Lower lobe of right lung (tissue), 2 donors: ENCODE results near the gene CEP128. TPM values are rescaled to one million over a fixed set of nuclear protein-coding genes. Genes with fewer than 3 reads are reported as not detected.

Experiments
- ATAC-seq, 2 donors: fragments of 200-7000 bp; cut with Tn5 transposase; one replicate each; pipeline ENCODE4 v1.9.1; 2020 to 2022; ENCODE audit warnings: mild to moderate bottlenecking in 2 of 2, moderate library complexity in 2 of 2
- DNase-seq: peaks from one replicate; pipeline ENCODE4 v3.0.0-alpha.2; 2020
- H3K27ac ChIP-seq: fragments of 200-600 bp; one replicate; pipeline ENCODE4 v1.8.0; 2022
- H3K27me3 ChIP-seq: fragments of 200-600 bp; one replicate; pipeline ENCODE4 v1.8.0; 2022; ENCODE audit warnings: low read depth
- H3K36me3 ChIP-seq: fragments of 200-600 bp; one replicate; pipeline ENCODE4 v1.8.0; 2022; ENCODE audit warnings: mild to moderate bottlenecking
- H3K4me1 ChIP-seq: fragments of 200-600 bp; one replicate; pipeline ENCODE4 v1.8.0; 2022
- H3K4me3 ChIP-seq: fragments of 200-600 bp; one replicate; pipeline ENCODE4 v1.8.0; 2022; ENCODE audit warnings: mild to moderate bottlenecking
- H3K9me3 ChIP-seq: fragments of 200-600 bp; one replicate; pipeline ENCODE4 v1.8.0; 2022
- CTCF ChIP-seq: fragments of 200-600 bp; IDR thresholded peaks from one replicate; pipeline ENCODE4 v1.8.0; 2022; ENCODE audit warnings: antibody characterized with exemption, mild to moderate bottlenecking
- intact Hi-C: fragments of 100-400 bp; cut with DNase I; formaldehyde crosslinking; loops from one replicate; pipeline ENCODE4 v1.11.0; 2022
- total RNA-seq: library from RNA; stranded (reverse); fragmentation: NEBNext Ultra II Directional; extraction: Animal tissue kit (Norgen Biotek cat#: 25700); gene quantifications from one replicate; pipeline ENCODE4 v1.2.1, GENCODE V29; 2021
- donor health status: DM: no; HTN: yes; CAD: no; lungs with severe emphysema.

CEP128 gene
- total RNA-seq, 1 donor from 2014 or later: 11.5 TPM

GRCh38 chr14:80762641-80763228 lies 178.8 kb downstream of the CEP128 start:
- Histone ChIP-seq H3K4me3 (no peak overlapping the region), H3K9me3 (no peaks in the 10 kb centered on the region), H3K4me1 (no peaks in the 10 kb centered on the region), H3K27me3 (no peaks in the 10 kb centered on the region), H3K36me3 (no peaks in the 10 kb centered on the region), H3K27ac (no peak overlapping the region)
- ATAC-seq: no peak
- intact Hi-C loops: no loop called here
- no peak for TF ChIP-seq CTCF
- no peak for DNase-seq

GRCh38 chr14:80754696-80755095 lies 186.8 kb downstream of the CEP128 start:
- no peak overlapping the region for H3K27ac ChIP-seq
- no peak for DNase-seq
- H3K4me3 ChIP-seq: no peak overlapping the region
- no peaks in the 10 kb centered on the region for H3K4me1 ChIP-seq
- H3K9me3 ChIP-seq: no peaks in the 10 kb centered on the region
- H3K36me3 ChIP-seq: no peaks in the 10 kb centered on the region
- no peak for TF ChIP-seq CTCF
- ATAC-seq: no peak
- intact Hi-C loops: no loop called here
- no peaks in the 10 kb centered on the region for H3K27me3 ChIP-seq

GRCh38 chr14:80751285-80751684 lies 190.3 kb downstream of the CEP128 start:
- Histone ChIP-seq H3K27ac (no peak overlapping the region), H3K9me3 (no peaks in the 10 kb centered on the region), H3K4me3 (no peak overlapping the region), H3K27me3 (no peaks in the 10 kb centered on the region), H3K4me1 (no peaks in the 10 kb centered on the region), H3K36me3 (no peaks in the 10 kb centered on the region)
- ATAC-seq (no peak), DNase-seq (no peak)
- no peak for TF ChIP-seq CTCF
- intact Hi-C loops: no loop called here

- Histone ChIP-seq H3K27ac (no peak overlapping the region), H3K9me3 (no peaks in the 10 kb centered on the region), H3K4me1 (no peaks in the 10 kb centered on the region), H3K27me3 (no peaks in the 10 kb centered on the region), H3K36me3 (no peaks in the 10 kb centered on the region), H3K4me3 (no peak overlapping the region)
- intact Hi-C loops: no loop called here
- TF ChIP-seq CTCF: no peak
- ATAC-seq (no peak), DNase-seq (no peak)
These were observed 215.3 kb downstream of the CEP128 start for GRCh38 chr14:80726211-80726610.

GRCh38 chr14:80718940-80719339 lies 222.6 kb downstream of the CEP128 start:
- intact Hi-C loops: no loop called here
- H3K9me3 ChIP-seq: no peaks in the 10 kb centered on the region
- no peak overlapping the region for H3K27ac ChIP-seq
- ATAC-seq: no peak
- DNase-seq: no peak
- no peaks in the 10 kb centered on the region for H3K36me3 ChIP-seq
- no peaks in the 10 kb centered on the region for H3K4me1 ChIP-seq
- H3K4me3 ChIP-seq: no peak overlapping the region
- no peak for TF ChIP-seq CTCF
- no peaks in the 10 kb centered on the region for H3K27me3 ChIP-seq

GRCh38 chr14:80714474-80714873 lies 227.1 kb downstream of the CEP128 start:
- Histone ChIP-seq H3K27ac (no peak overlapping the region), H3K27me3 (no peaks in the 10 kb centered on the region), H3K4me1 (no peaks in the 10 kb centered on the region), H3K9me3 (no peaks in the 10 kb centered on the region), H3K4me3 (no peak overlapping the region), H3K36me3 (no peaks in the 10 kb centered on the region)
- no peak for ATAC-seq
- intact Hi-C loops: no loop called here
- no peak for TF ChIP-seq CTCF
- DNase-seq: no peak
